HL-60 (cell line): ENCODE data around the gene TASP1.

ENCODE experiments used
- CTCF ChIP-seq: IDR thresholded peaks from one replicate; pipeline ENCODE4 v1.5.1; 2011; ENCODE audit warnings: low read length, control low read depth, inconsistent platforms; ENCODE audit not compliant: insufficient read depth
- POLR2AphosphoS5 ChIP-seq: IDR thresholded peaks from 2 replicates; pipeline ENCODE4 v1.6.1; 2012; ENCODE audit warnings: low read depth
- REST ChIP-seq: IDR thresholded peaks from 2 replicates; pipeline ENCODE4 v1.6.1; 2012; ENCODE audit warnings: low read depth; ENCODE audit not compliant: insufficient replicate concordance

- TF ChIP-seq CTCF (no peak), POLR2AphosphoS5 (no peak), REST (no peak)
Measured at GRCh38 chr20:13494019-13494418, 144.7 kb downstream of the TASP1 start.
